IPS-18c (cell line): ENCODE measurements around the gene BAK1.

ENCODE experiments used
- H3K4me3 ChIP-seq: 2 replicates; pipeline ENCODE4 v1.7.0; 2013; ENCODE audit warnings: low read depth, mild to moderate bottlenecking, low read length, moderate library complexity; ENCODE audit not compliant: insufficient read depth
- H3K9me3 ChIP-seq: one replicate; pipeline ENCODE4 v1.6.1; 2013; ENCODE audit warnings: mild to moderate bottlenecking, low read length, moderate library complexity; ENCODE audit not compliant: control insufficient read depth, insufficient read depth

The BAK1 gene

DNA sequence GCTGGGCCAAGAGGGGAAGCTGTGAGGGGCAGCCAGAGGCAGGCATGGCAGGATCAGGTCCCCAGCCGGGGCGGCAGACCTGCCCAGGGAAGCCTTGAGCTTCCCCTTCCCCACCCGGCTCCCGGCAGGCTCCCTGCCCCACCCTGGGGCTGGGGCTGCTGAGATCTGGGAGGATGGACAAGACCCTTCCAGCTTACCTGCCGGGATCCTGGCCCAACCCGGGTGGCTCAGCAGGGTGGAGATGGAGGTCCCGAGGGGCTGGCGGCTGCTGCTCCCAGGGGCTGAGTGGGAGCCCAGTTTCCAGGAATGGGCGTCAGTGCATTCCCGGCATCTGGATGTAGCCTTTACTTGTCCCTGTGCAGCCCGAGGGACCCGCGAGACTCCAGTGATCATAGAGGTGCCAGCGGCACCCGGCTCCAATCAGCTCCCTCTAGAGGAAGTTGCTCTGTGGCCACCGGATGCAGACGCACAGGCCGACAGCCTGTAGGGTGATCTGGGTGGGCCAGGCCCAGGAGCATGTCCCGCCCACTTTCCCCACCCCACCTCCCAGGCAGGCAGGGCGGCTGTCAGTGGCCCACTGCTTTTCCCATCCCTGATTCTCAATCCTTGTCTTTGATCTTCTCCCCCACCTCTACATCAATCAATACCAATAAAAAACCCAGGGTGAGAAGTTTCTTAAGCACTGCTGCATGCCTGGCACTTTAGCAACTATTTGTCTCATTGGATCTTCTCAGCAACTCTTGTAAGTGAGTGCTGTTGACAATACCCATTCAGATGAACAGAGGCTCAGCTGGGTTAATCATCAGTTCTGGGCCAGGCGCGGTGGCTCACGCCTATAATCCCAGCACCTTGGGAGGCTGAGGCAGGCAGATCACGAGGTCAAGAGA, at the start of gene BAK1:
Gene BAK1 (minus strand): TSS at position 449 of the 887 bp plus-strand sequence. CDS start 2,672 bp downstream, outside the sequence.
- H3K4me3 ChIP-seq: peak within 1 kb of the TSS; percentile 90

DNA sequence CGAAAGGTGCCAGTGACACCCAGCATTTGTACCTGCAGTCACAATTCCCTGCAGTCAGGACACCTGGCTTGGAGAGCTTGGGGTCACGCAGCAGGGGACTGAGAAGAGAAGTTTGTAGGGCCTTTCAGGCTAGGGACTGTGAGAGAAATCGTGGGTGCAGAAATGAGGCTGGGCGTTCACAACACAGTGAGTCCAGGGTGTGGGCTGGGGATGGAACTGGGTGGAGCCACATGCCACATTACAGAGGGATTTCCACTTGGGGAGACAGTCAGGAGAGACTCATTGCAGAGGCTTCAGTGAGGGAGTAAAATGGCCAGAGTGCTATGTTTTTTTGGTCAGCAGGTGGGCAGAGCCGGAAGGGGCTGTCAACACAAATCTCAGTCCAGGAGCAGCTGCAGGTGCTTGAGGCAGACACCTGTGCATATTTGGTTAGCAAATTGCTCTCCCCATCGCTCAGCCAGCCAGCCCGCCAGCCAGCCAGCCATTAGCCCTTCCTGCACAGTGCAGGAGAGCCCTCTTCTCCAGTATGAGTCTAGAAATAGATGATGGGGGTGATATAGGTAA, 48.4 kb upstream of the BAK1 start:
- H3K4me3 ChIP-seq: no peak overlapping the region
- no peaks in the 10 kb centered on the region for H3K9me3 ChIP-seq

More for the DNA sequence above, at the start of gene BAK1:
- no peaks in the 10 kb centered on the region for H3K9me3 ChIP-seq

DNA sequence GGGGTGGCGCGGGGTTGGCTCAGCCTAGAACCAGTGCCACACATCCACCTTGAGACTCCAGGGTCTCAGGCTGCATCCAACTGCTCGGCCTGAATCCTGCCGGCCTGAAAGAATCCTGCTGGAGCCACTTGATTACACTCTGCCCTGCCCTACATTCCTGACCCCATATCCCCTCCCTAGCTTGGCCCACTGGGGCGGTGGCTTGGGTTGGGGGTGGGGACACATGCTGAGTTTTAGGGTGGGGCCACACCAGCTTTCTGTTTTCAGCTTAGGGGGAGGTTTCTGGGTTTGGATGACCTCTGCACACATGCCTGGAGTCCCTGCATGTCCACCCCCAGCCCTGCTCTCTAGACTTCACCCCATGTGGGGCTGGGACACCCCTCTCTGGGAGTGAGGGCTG, 47.8 kb upstream of the BAK1 start:
- H3K4me3 ChIP-seq: no peak overlapping the region
- H3K9me3 ChIP-seq: no peaks in the 10 kb centered on the region

DNA sequence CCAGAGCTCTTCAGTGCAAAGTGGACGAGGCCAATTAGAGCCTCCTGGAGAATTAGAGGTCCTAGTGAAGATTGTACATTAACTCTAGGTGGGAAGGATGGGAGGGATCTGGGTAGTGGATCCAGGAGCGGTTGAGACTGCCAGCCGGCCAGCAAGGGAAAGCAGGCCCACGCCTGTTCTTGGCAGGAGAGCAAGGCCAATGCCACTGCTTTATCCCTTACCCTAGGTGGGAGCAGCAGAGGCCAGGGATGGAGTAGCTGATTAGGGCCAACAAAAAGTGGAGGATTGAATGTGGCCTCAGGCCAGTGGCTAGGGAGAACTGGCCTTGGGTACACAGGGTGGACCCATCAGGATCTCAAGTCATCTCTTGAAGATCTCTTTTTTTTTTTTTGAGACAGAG, 44.8 kb upstream of the BAK1 start:
- Histone ChIP-seq H3K4me3 (no peak overlapping the region), H3K9me3 (no peaks in the 10 kb centered on the region)

DNA sequence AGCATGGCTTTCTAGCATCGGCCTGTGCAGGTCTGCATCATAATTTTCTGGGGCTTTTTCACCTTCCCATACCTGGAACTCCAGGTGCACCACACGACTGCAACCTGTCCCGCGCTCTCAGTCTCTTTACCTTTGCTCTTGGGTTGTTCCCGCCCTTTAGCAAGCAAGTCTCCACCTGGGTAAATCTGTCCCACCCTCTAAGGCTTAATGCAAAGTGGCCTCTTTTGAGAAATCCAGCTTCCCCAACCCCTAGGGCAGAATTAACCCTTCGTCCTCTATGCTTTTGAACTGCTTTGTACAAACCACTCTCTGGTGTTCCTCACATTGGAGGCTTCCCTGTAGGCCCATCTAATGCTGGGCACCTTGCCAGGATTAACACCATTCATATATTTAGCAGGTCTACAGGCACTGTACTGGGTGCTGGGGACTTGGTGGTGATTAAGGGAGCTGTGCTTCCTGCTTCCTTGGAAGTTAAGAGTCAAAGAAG, 43.9 kb upstream of the BAK1 start:
- H3K4me3 ChIP-seq: no peak overlapping the region
- H3K9me3 ChIP-seq: no peaks in the 10 kb centered on the region

DNA sequence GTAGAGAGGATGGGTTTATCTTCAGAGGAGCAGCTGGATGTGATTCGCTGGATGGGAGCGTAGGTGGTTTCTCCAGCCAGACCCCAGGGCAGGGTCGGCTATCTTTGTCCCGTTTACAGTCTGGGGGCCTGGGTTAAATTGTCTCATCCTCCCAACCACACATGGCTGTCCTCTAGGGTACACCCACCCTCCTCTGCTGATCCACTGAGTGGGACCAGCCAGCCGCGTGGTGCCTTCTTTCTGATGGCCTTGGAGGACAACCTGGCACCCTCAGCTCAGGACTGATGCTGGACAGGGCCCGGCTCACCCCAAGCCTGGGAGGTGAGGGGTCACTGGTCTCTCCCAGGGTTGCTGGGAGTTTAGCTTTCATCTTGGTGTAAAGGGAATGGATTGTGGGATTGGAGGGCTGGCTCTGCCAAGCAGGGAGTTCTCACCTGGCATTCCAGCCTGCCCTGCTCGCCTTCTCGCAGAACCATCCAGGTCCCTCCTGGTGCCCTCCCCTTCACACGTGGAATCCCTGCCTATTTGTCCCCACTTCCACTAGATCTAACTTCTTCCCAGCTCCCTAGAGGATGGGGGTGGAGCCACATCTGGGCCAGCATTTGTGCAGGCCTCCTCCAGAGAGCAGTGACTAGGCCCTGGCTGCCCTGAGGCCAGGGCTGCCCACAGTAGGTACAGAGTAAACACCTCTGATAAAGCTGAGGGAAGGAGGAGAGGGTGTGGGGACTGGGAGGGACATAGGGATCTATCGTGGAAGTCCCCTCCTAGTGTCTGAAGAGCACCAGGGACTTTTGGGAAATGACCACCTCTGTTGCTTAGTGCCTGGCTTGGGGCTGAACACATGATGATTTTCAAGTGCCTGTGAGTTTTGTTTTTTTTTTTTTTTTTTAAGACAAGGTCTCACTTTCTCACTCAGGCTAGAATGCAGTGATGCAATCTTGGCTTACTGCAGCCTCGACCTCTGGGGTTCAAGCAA, 42.7 kb upstream of the BAK1 start:
- Histone ChIP-seq H3K4me3 (peak overlapping the region; percentile 78; the same call in 1 of the 2 replicates), H3K9me3 (no peaks in the 10 kb centered on the region)

DNA sequence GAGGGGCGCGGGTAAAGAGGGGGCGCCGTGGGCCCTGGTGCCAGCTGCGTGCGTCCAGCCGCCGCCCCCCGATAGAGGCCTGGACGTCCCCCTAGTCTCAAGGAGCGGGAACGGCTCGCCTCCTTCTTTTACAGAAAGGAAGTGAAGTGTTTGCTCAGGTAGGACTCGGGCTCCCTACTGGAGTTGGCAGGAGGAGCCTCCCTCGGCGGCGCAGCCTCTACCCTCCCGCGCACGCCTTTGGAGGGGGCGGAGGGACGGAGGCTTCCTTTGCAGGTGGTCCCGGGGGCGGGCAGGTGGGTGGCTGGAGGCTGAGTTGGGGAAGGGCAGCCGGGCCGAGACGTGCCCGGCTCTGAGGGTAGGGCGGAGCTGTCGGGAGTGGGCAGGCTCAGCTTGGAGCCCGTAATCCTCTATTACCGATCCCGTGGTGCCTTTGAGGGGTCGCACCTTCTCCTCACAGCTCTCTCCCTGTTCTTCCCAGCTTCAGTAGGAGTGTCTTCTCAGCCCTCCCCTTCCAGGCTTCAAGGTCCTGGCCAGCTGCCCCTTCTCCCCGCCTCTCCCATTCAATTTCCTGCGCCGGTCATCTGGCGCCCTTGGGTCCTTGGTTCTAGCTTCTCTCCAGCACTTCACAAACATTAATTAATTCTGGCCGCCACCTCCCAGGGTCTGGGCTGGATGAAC, 41.8 kb upstream of the BAK1 start:
- peak overlapping the region; percentile 78 for H3K4me3 ChIP-seq

DNA sequence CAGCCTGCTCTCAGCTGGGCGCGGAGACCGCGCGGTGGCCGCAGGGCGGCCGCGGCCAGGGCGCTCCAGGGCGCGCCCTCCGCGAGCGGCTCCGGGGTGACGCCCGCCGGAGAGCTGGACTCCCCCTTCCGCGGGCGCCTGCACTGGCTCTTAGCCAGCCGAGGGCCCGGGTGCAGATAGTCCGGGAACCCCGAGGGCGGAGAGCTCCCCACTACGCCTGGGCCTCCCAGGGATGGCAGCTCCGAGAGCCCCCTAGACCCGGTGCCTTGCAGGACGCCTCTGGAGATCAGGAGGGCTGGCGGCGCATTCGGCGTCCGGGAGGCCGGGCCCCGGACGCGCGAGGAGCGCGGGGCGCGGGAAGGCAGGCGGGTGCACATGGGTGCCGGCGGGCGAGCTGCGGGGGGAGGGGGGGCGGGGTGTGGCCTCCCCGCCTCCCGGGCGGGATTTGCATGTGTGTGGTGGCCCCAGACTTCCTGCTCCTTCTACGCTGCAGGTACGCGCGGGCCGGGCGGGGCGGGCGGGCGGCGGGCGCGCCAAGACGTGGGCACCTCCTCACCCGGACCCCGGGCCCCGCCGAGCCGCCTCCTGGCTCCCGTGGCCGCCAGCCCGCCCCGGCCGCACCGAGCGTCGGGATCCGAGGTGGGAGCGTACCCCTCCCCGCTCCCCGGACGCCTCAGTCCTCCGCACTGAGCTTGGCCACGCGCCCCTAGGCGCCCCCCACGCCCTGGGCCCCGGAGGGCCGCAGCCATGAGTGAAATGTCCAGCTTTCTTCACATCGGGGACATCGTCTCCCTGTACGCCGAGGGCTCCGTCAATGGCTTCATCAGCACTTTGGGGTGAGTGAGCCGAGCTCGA, 41.0 kb upstream of the BAK1 start, which contains the start of gene ITPR3:
Gene ITPR3 (plus strand): TSS at position 467 of the 855 bp plus-strand sequence. CDS start 281 bp downstream, at position 748.
- Histone ChIP-seq H3K9me3 (no peaks in the 10 kb centered on the region), H3K4me3 (peak within 1 kb of the TSS; percentile 78)

More for the DNA sequence above, 41.8 kb upstream of the BAK1 start:
- H3K9me3 ChIP-seq: no peaks in the 10 kb centered on the region

DNA sequence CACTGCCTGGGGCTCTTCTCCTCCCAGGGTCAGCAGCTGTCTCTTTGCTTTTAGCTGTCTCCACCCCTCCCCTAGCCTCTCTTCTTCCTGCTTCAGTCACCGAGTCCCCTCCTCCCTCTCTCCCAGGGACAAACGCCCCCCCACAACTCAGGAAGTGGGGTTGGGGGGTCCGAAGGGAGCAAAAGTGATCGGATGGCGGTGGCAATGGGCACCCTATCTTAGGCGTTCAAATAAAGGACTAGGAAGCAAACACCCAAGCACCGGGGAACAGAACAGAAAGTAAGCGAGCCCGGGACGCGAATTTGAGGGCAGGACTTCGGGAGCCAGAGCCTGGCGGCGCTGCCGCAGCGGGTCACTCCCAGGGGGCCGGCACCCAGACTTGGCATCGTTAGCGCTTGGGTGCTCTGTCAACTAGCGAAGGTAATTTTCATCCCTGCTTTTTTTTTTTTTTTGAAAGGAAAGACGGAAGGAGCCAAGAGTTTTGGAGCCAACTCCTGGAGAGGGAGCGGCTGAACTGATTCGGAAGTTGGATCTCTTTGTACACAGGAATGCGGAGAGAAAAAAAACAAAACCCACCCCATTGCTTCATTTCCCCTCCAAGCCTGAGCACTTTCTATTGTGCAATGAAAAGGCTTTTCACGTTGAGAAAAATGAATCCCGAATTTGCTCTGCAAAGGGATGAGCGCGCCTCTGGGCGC, 40.2 kb upstream of the BAK1 start:
- Histone ChIP-seq H3K4me3 (peak overlapping the region; percentile 78), H3K9me3 (no peaks in the 10 kb centered on the region)

DNA sequence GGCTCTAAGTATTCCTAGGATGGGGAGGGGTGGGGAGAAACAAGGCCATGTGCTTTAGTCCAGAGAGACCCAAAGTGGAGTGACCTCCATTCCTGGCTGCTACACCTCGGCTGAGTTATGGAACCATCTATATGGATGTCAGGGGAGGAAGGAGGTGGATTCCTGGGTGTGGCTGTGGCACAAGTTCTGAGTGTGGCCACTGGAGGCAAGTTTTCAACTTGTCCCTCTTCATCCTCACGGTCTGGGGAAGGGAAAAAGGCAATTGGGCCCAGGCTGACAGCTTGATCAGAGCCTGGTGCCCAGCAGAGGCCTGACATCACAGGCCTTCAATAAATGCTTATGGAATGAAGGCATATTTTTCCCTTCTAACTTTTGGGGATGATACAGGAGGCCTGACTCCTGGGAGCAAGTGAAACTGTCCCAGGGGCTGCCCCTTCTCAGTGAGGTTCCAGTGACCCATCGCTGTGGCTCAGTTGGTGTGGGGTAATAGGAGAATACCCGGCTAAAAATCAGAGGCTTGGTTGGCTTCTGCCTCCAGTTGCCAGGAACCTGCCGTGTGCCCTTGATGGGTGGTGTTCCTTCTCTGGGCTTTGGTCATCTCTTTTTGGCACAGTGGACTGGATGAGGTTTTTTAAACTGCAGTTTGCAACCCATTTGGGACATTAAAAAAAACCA, 39.2 kb upstream of the BAK1 start:
- no peak overlapping the region for H3K4me3 ChIP-seq

DNA sequence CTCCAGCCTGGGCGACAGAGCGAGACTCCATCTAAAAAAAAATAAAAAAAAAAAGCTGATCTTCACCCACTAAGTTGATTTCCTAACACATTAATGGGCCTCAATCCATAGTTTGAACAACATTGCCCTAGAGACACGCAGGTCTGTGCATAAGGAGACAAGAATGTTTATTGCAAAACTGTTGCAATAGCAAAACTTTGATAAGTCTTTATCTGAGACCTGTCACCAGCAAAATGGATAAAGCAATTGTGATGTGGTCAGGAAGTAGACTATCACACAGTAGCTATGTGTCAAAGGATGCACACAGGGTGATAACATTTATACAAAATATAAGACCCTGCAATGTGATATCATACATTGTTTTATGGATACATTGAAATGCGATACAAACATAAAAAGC, 36.8 kb upstream of the BAK1 start:
- H3K9me3 ChIP-seq: no peaks in the 10 kb centered on the region
- H3K4me3 ChIP-seq: no peak overlapping the region

More for the DNA sequence above, 39.2 kb upstream of the BAK1 start:
- H3K9me3 ChIP-seq: no peaks in the 10 kb centered on the region

DNA sequence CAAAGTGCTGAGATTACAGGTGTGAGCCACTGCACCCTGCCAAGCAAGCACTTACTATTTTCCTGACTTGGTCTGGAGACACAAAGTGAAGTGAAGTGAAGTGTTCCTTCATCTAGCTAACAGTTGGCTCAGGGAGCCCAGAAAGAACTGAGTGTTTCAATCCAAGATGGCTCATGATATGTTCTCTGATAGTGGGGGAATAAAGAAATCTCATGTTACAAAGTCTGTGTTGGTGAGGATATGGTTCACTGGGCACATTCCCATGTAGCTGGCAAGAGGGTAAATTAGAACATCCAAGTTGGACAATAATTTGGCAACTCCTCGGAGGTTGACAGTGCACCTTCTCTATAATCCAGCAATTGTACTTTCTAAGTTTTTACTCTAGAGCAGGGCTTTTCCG, 36.0 kb upstream of the BAK1 start:
- Histone ChIP-seq H3K9me3 (no peaks in the 10 kb centered on the region), H3K4me3 (no peak overlapping the region)

DNA sequence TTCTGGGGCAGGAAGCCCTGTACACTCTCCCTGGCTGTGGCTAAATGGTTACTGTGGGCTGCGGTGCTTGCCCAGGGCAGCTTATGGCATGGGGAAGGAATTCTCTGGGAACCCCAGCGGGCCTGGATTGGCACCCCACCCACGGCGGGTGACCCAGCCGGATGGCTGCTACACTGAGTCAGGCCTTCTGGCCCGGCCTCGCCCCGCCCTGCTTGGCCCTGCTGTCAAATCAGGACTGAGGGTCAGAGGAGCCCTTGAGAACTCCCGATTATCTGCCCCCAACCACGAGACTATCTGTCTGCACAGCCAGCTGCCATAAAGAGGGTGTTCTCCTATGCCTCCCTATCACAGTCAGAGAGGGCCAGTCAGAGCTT, 33.7 kb upstream of the BAK1 start:
- Histone ChIP-seq H3K9me3 (no peaks in the 10 kb centered on the region), H3K4me3 (no peak overlapping the region)

DNA sequence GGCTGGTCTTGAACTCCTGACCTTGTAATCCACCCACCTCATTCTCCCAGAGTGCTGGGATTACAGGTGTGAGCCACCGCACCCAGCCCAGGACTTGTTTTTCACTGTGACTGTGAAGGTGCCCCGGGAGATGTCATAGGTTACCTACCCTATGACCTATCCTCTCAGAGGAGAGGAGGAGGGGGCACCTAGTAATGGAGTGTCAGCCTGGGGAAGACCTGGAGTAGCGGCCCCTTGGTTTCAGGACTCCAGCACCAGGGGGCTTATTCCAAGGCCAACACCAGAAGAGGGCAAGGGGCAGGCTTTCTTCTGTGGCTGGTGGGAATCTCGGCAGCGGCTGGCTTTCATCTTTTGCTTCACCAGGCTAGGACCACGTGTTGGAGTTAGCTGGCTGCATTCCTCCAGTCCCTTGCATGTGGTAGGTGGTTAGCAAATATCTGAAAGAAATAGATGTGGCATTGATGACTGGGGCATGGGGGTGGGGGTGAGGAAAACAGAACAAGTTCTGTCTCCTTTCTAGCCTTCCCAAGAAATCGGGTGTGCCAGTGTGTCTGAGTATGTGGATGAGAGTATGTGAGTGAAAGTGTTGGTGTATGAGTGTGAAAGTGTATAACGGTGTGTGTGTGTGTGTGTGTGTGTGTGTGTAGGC, 33.2 kb upstream of the BAK1 start:
- Histone ChIP-seq H3K9me3 (no peaks in the 10 kb centered on the region), H3K4me3 (no peak overlapping the region)
